ENCODE measurements around the gene TRIM17. TPM values are rescaled to one million over a fixed set of nuclear protein-coding genes. Genes with fewer than 3 reads are reported as not detected.

Gene TRIM17
- total RNA-seq, 6 experiments from 2014 or later: 0.23 to 0.36 (median 0.30) TPM; not detected in 3

DNA sequence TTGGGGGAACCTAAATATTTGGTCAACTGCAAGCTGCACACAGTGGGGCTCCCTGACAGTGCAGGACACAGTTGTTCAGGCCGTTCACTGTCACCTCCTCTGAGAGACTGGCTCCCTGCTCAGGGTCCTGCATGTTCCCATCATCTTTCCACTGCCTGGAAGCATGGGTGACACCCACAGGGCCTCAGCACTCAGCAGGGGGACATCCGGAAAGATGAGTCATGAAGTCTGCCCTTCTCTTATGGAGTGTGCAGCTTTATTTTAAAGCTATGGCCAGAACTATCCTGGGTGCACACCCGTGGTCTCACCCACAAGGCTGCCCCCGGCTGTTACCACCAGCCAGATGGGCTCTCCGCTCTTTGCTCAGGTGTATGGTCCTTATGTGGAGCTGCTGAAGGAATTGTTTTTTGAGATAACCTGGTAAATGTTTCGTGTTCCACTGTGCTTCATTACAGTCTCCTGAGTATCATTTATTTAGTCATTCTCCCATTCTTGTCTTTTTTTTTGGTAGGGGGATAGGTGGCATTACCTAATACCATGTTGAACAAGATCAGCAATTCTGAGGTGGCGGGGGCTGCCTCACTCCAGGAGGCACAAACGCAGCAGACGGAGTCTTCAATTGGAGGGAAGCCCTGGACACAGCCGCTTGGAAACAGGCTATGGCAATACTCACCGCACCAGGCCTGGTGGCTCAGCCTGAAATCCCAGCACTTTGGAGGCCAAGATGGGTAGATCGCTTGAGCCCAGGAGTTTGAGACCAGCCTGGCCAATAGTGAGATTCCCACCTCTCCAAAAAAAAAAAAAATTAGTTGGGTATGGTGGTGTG, 24.3 kb downstream of the TRIM17 start:
- Mint-ChIP-seq H3K9me3 (no peaks in the 10 kb centered on the region), H3K27me3 (ENCODE audit: insufficient read depth) (no peaks in the 10 kb centered on the region), H3K27ac (no peak overlapping the region), H3K4me3 (no peak overlapping the region), H3K36me3 (ENCODE audit: low read depth) (peaks cover 5% of the 10 kb centered on the region; the same call in 1 of the 2 replicates), H3K4me1 (ENCODE audit: low read depth) (peaks cover 21% of the 10 kb centered on the region)
- TF ChIP-seq CTCF (IDR thresholded peaks at IDR 0.05): no peak
- no peak for DNase-seq

DNA sequence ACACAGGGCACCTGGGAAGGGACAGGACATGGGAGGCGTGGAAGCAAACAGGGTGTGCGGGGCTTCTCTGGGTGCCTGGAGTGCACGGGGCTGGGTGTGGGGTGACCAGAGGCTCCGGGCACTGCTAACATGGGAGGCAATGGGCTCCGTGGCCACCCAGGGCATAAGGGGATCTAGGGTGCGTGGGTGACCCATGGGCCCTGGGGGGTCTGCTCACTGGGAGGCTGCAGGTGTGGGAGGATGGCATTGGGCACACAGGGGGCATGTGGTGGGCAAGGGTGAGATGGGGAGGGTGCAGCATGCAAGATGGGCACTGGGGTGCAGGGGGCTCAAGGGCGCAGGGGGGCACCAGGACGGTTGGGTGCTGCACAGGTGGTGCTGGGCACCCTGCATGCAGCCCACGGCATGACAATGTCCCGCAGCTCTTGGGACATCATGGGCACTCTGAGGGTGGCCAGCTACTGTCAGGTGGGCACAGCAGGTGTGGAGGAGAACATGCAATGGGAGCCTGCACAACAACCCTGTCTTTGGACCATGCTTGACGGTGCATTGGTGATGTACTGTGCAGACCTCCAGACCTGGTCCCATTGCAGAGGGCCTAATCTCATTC, 25.1 kb downstream of the TRIM17 start:
- Mint-ChIP-seq H3K36me3 (ENCODE audit: low read depth) (peaks cover 5% of the 10 kb centered on the region; the same call in 1 of the 2 replicates), H3K9me3 (no peaks in the 10 kb centered on the region), H3K27me3 (ENCODE audit: insufficient read depth) (no peaks in the 10 kb centered on the region), H3K4me1 (ENCODE audit: low read depth) (peaks cover 21% of the 10 kb centered on the region), H3K4me3 (no peak overlapping the region), H3K27ac (no peak overlapping the region)
- no peak for TF ChIP-seq CTCF (IDR thresholded peaks at IDR 0.05)
- DNase-seq: no peak

GRCh38 chr1:228390649-228391048, 26.0 kb downstream of the TRIM17 start:
- TF ChIP-seq CTCF (IDR thresholded peaks at IDR 0.05): no peak

GRCh38 chr1:228387321-228387720, 29.3 kb downstream of the TRIM17 start:
- Mint-ChIP-seq H3K4me1 (ENCODE audit: low read depth) (peaks cover 4% of the 10 kb centered on the region), H3K27me3 (ENCODE audit: insufficient read depth) (no peaks in the 10 kb centered on the region; the same call in 1 of the 2 replicates)

More at GRCh38 chr1:228390649-228391048, 26.0 kb downstream of the TRIM17 start:
- peaks cover 5% of the 10 kb centered on the region; the same call in 1 of the 2 replicates for H3K36me3 Mint-ChIP-seq (ENCODE audit: low read depth)
- H3K27me3 Mint-ChIP-seq (ENCODE audit: insufficient read depth): no peaks in the 10 kb centered on the region
- H3K27ac Mint-ChIP-seq: no peak overlapping the region
- H3K9me3 Mint-ChIP-seq: no peaks in the 10 kb centered on the region
- DNase-seq: no peak
- H3K4me1 Mint-ChIP-seq (ENCODE audit: low read depth): peaks cover 21% of the 10 kb centered on the region
- H3K4me3 Mint-ChIP-seq: no peak overlapping the region

GRCh38 chr1:228385232-228385631, 31.4 kb downstream of the TRIM17 start:
- no peaks in the 10 kb centered on the region for H3K36me3 Mint-ChIP-seq (ENCODE audit: low read depth)
- no peaks in the 10 kb centered on the region for H3K9me3 Mint-ChIP-seq
- no peaks in the 10 kb centered on the region for H3K4me1 Mint-ChIP-seq (ENCODE audit: low read depth)

More at GRCh38 chr1:228387321-228387720, 29.3 kb downstream of the TRIM17 start:
- Mint-ChIP-seq H3K4me3 (no peak overlapping the region), H3K9me3 (no peaks in the 10 kb centered on the region), H3K36me3 (ENCODE audit: low read depth) (peaks cover 2% of the 10 kb centered on the region; the same call in 1 of the 2 replicates), H3K27ac (no peak overlapping the region)
- DNase-seq: no peak
- TF ChIP-seq CTCF (IDR thresholded peaks at IDR 0.05): no peak

More at GRCh38 chr1:228385232-228385631, 31.4 kb downstream of the TRIM17 start:
- no peak for DNase-seq
- TF ChIP-seq CTCF (IDR thresholded peaks at IDR 0.05): no peak
- H3K27ac Mint-ChIP-seq: no peak overlapping the region
- H3K4me3 Mint-ChIP-seq: no peak overlapping the region
- peaks cover under 1% of the 10 kb centered on the region for H3K27me3 Mint-ChIP-seq (ENCODE audit: insufficient read depth)

Data from HFFc6 (cell line).